MCF 10A (cell line): ENCODE data around the gene ZNF525. TPM values are rescaled to one million over a fixed set of nuclear protein-coding genes. Genes with fewer than 3 reads are reported as not detected.

Experiments used
- BruUV-seq: library from RNA; stranded (reverse); fragments of 400-500 nt; replicated peaks from 2 replicates; lab custom pipeline; 2021; lab: Mats Ljungman, UMichigan
- CTCF ChIA-PET: fragments of 300-600 bp; sonication (Branson Sonifier 250); formaldehyde crosslinking; extraction: SDS; loops from one replicate; lab custom pipeline; 2021; ENCODE audit warnings: antibody characterized with exemption, inconsistent platforms; lab: Yijun Ruan, JAX
- POLR2A ChIA-PET: fragments of 300-600, 350-650 bp; sonication (Branson Sonifier 250); formaldehyde crosslinking; extraction: SDS; loops from one replicate; lab custom pipeline; 2020; ENCODE audit warnings: antibody characterized with exemption, inconsistent platforms; lab: Yijun Ruan, JAX
- DNase-seq: peaks from one replicate; pipeline ENCODE4 v3.0.0-alpha.2; 2018; ENCODE audit not compliant: unreplicated experiment
- H3K27ac Mint-ChIP-seq: one replicate; pipeline ENCODE4 v1.8.0; 2022; ENCODE audit warnings: mild to moderate bottlenecking, low read depth, mixed read lengths; ENCODE audit not compliant: unreplicated experiment
- H3K27me3 Mint-ChIP-seq: one replicate; pipeline ENCODE4 v1.8.0; 2022; ENCODE audit warnings: mixed read lengths; ENCODE audit not compliant: insufficient read depth, unreplicated experiment
- H3K36me3 Mint-ChIP-seq: one replicate; pipeline ENCODE4 v1.8.0; 2022; ENCODE audit warnings: mild to moderate bottlenecking, moderate library complexity, mixed read lengths; ENCODE audit not compliant: insufficient read depth, unreplicated experiment
- H3K4me1 Mint-ChIP-seq: one replicate; pipeline ENCODE4 v1.8.0; 2022; ENCODE audit warnings: mixed read lengths; ENCODE audit not compliant: insufficient read depth, unreplicated experiment
- H3K4me3 Mint-ChIP-seq: one replicate; pipeline ENCODE4 v1.8.0; 2022; ENCODE audit warnings: mild to moderate bottlenecking, moderate library complexity, mixed read lengths; ENCODE audit not compliant: unreplicated experiment
- H3K9me3 Mint-ChIP-seq: one replicate; pipeline ENCODE4 v1.8.0; 2022; ENCODE audit warnings: mixed read lengths; ENCODE audit not compliant: unreplicated experiment
- CTCF ChIP-seq: fragments of 200-600 bp; IDR thresholded peaks from one replicate; pipeline ENCODE4 v1.8.0; 2022; ENCODE audit warnings: antibody characterized with exemption, mild to moderate bottlenecking; ENCODE audit not compliant: unreplicated experiment
- intact Hi-C: fragments of 100-400 bp; cut with micrococcal nuclease; formaldehyde crosslinking; loops from 2 replicates; pipeline ENCODE4 v1.14.1; 2022
- total RNA-seq: library from RNA; stranded (reverse); gene quantifications from 2 replicates; pipeline ENCODE4 v1.2.3, GENCODE V29; 2022

ZNF525 gene
- total RNA-seq, 1 experiment from 2014 or later: 9.5 TPM

DNA sequence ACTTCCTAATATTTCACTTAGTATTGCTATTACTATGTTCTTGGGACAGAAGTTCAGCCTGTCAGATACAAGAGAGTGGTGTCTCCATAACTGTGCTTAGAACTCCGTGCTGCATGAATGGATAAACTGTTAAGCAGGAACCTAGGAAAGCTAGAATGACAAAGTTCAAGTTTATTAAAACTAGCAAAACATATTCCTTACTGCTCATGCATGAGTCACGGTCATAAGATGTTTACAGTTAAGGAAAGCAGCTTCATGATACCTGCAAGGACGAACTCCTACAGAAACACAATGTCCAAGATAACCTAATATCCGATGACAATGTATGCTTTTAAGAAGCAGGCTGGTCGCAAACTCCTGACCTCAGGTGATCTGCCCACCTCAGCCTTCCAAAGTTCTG, 23.4 kb downstream of the ZNF525 start:
- no peak for DNase-seq
- BruUV-seq: no TSS peak
- no peak overlapping the region for H3K4me3 Mint-ChIP-seq
- H3K36me3 Mint-ChIP-seq: peaks cover 11% of the 10 kb centered on the region
- no peaks in the 10 kb centered on the region for H3K27me3 Mint-ChIP-seq
- ChIA-PET CTCF (interaction anchor here (0.6 to 1.1 kb wide), 2 partner anchors 9 to 877 kb away, joined by 4 read pairs; no protein-coding TSS in a partner anchor), POLR2A (no interaction called here)
- no peaks in the 10 kb centered on the region for H3K4me1 Mint-ChIP-seq
- TF ChIP-seq CTCF: no peak
- intact Hi-C loops: no loop called here
- no peak overlapping the region for H3K27ac Mint-ChIP-seq
- peaks cover 24% of the 10 kb centered on the region for H3K9me3 Mint-ChIP-seq

DNA sequence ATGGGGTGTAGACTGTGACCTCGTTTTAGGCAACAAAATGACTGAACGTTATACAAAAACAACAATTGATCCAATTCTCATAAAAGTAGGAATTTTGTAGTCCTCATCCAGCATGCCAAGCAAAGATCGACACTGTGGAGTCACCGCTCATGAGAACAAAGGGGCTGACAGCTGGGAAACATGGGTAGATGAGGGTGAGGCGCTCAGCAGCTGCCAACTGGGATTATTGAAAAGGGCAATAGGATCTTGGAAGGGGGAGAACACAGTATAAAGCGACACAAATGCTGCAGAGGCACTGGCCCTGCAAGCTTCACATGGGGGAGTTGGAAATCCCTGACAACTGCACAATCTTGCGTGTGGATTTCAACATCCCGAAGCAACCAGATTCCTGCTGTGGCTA, 24.1 kb downstream of the ZNF525 start:
- intact Hi-C loops: no loop called here
- Mint-ChIP-seq H3K4me1 (no peaks in the 10 kb centered on the region), H3K27ac (no peak overlapping the region), H3K9me3 (peaks cover 21% of the 10 kb centered on the region), H3K4me3 (no peak overlapping the region), H3K27me3 (no peaks in the 10 kb centered on the region), H3K36me3 (peaks cover 11% of the 10 kb centered on the region)
- no peak for DNase-seq
- ChIA-PET CTCF (no interaction called here), POLR2A (no interaction called here)
- no peak for TF ChIP-seq CTCF
- BruUV-seq: no TSS peak

- Mint-ChIP-seq H3K27me3 (no peaks in the 10 kb centered on the region), H3K9me3 (peaks cover 17% of the 10 kb centered on the region), H3K4me1 (no peaks in the 10 kb centered on the region), H3K36me3 (peaks cover 11% of the 10 kb centered on the region), H3K27ac (no peak overlapping the region), H3K4me3 (no peak overlapping the region)
- POLR2A ChIA-PET: no interaction called here
- intact Hi-C loops: no loop called here
- CTCF ChIA-PET: no interaction called here
- TF ChIP-seq CTCF: no peak
- BruUV-seq: no TSS peak
- no peak for DNase-seq
Observed at GRCh38 chr19:53389978-53390377, 24.5 kb downstream of the ZNF525 start.

DNA sequence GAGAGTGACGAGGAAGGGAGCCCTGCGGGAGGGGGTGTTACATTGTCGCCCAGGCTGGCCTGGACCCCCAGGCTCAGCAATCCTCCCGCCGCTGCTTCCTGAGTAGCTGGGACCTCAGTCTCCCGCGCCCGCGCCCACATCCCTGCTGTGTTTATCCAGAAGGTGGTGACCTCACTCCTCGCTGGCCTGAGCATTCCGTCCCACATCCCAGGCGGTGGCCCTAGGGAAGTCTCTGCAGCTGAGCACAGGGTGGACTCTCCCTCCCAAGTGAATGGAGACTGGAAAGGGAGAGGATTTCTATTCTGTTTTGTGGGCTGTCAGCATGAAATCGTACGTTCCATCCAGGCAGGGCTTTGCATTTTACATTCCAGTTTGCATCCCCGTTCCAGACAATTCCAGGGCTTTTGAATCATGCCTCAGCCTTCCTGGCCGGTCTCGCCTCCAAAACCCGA, 29.0 kb downstream of the ZNF525 start:
- DNase-seq: no peak
- CTCF ChIA-PET: interaction anchor here (0.6 kb wide), 2 partner anchors 58 to 1299 kb away, joined by 4 read pairs; partner anchors contain the start of gene ZNF841
- Mint-ChIP-seq H3K4me3 (peak overlapping the region; percentile 79), H3K27ac (peak overlapping the region; percentile 79), H3K36me3 (peaks cover 21% of the 10 kb centered on the region), H3K27me3 (no peaks in the 10 kb centered on the region), H3K9me3 (peaks cover 6% of the 10 kb centered on the region), H3K4me1 (peaks cover 9% of the 10 kb centered on the region)
- POLR2A ChIA-PET: interaction anchor here (0.5 to 2.0 kb wide), 7 partner anchors 14 to 293 kb away, joined by 3 to 12 read pairs (median 4); partner anchors contain the start of genes ZNF761 and ZNF845
- BruUV-seq: no TSS peak
- intact Hi-C loops: loop anchor here (2.0 kb wide), 1 partner anchor 30 kb away; the partner anchor contains the start of gene ZNF525
- TF ChIP-seq CTCF: no peak
